Smooth muscle cell (in vitro differentiated cells): ENCODE measurements around the gene C1orf74. TPM values are rescaled to one million over a fixed set of nuclear protein-coding genes. Genes with fewer than 3 reads are reported as not detected.

ENCODE experiments used
- DNase-seq: peaks from one replicate; lab custom pipeline; 2025; ENCODE audit not compliant: unreplicated experiment; lab: John Stamatoyannopoulos, UW
- H2AFZ ChIP-seq: fragments of 200-600 bp; sonication (generic); 2 replicates; pipeline ENCODE4 v1.6.0; 2016; ENCODE audit warnings: antibody characterized with exemption, low read depth, mild to moderate bottlenecking
- H3F3A ChIP-seq: fragments of 200-600 bp; sonication (generic); 2 replicates; pipeline ENCODE4 v1.6.0; 2017; ENCODE audit warnings: antibody characterized with exemption, low read depth
- H3K27ac ChIP-seq: fragments of 200-600 bp; sonication (generic); 2 replicates; pipeline ENCODE4 v1.5.1; 2016; ENCODE audit warnings: low read depth, mild to moderate bottlenecking
- H3K27me3 ChIP-seq: fragments of 200-600 bp; sonication (generic); 2 replicates; pipeline ENCODE4 v1.6.1; 2016; ENCODE audit warnings: low read depth, mild to moderate bottlenecking
- H3K36me3 ChIP-seq: fragments of 200-600 bp; sonication (generic); 2 replicates; pipeline ENCODE4 v1.5.1; 2016; ENCODE audit warnings: low read depth
- H3K4me1 ChIP-seq: fragments of 200-600 bp; sonication (generic); 2 replicates; pipeline ENCODE4 v1.5.1; 2016; ENCODE audit warnings: low read depth
- H3K4me2 ChIP-seq: fragments of 200-600 bp; sonication (generic); 2 replicates; pipeline ENCODE4 v1.6.0; 2016; ENCODE audit warnings: mild to moderate bottlenecking
- H3K4me3 ChIP-seq: fragments of 200-600 bp; sonication (generic); 2 replicates; pipeline ENCODE4 v1.5.1; 2016; ENCODE audit warnings: mild to moderate bottlenecking
- H3K79me2 ChIP-seq: fragments of 200-600 bp; sonication (generic); 2 replicates; pipeline ENCODE4 v1.6.0; 2016; ENCODE audit warnings: low read depth, mild to moderate bottlenecking
- H3K9ac ChIP-seq: fragments of 200-600 bp; sonication (generic); 2 replicates; pipeline ENCODE4 v1.6.0; 2016; ENCODE audit warnings: low read depth
- H3K9me3 ChIP-seq: fragments of 200-600 bp; sonication (generic); replicated peaks from 2 replicates; pipeline ENCODE4 v1.5.1; 2016; ENCODE audit warnings: low read depth
- H4K20me1 ChIP-seq: fragments of 200-600 bp; sonication (generic); 2 replicates; pipeline ENCODE4 v1.6.0; 2016; ENCODE audit warnings: low read depth
- CTCF ChIP-seq: fragments of 200-600 bp; sonication (generic); IDR thresholded peaks from 2 replicates; pipeline ENCODE4 v1.5.1; 2017; ENCODE audit warnings: borderline replicate concordance, mild to moderate bottlenecking, antibody characterized with exemption; ENCODE audit not compliant: insufficient read depth, poor library complexity, severe bottlenecking
- WGBS: methylation state at CpG from one replicate; pipeline ENCODE4 v1.1.7; 2016; ENCODE audit warnings: low lambda C conversion rate; 5-methylcytosine and 5-hydroxymethylcytosine counted together
- polyA plus RNA-seq: library from polyadenylated mRNA; unstranded; fragments of >200 nt; fragmentation: Nextera tagmentation; extraction: Ambion mirVana; gene quantifications from 2 replicates; pipeline ENCODE4 v1.2.1, GENCODE V29; 2016
- total RNA-seq: library from RNA; depleted of rRNA; stranded (reverse); fragments of >200 nt; gene quantifications from 2 replicates; pipeline ENCODE4 v1.2.3, GENCODE V29; 2014

C1orf74 gene
- total and polyA plus RNA-seq, 2 experiments from 2014 or later: 1.0 to 5.0 TPM

DNA sequence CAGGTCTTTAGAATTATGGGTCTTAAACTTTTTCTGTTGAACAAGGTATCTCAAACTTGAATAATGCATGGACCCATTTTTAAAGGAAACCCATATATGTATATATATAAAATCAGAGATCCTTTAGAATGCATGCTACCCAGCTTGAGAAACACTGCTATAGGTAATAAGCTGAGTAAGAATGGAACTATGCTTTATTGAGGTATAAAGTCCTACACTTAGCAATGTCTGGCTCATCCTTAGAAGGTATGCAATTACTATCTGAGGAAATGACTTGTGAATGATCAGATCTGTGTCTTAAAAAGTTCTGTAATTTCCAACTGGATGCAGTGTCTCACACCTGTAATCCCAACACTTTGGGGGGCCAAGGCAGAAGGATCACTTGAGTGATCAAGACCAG is 17.3 kb downstream of the C1orf74 start:
- H3K4me1 ChIP-seq: peaks cover 4% of the 10 kb centered on the region
- no peak for TF ChIP-seq CTCF
- peaks cover 6% of the 10 kb centered on the region for H3F3A ChIP-seq
- no peaks in the 10 kb centered on the region for H3K9me3 ChIP-seq
- H2AFZ ChIP-seq: no peak overlapping the region
- no peak overlapping the region for H3K9ac ChIP-seq
- no peaks in the 10 kb centered on the region for H4K20me1 ChIP-seq
- no peak overlapping the region for H3K4me3 ChIP-seq
- H3K4me2 ChIP-seq: no peak overlapping the region
- no peak for DNase-seq
- no peaks in the 10 kb centered on the region for H3K79me2 ChIP-seq
- no peaks in the 10 kb centered on the region for H3K27me3 ChIP-seq
- H3K27ac ChIP-seq: no peak overlapping the region
- no peaks in the 10 kb centered on the region for H3K36me3 ChIP-seq

DNA sequence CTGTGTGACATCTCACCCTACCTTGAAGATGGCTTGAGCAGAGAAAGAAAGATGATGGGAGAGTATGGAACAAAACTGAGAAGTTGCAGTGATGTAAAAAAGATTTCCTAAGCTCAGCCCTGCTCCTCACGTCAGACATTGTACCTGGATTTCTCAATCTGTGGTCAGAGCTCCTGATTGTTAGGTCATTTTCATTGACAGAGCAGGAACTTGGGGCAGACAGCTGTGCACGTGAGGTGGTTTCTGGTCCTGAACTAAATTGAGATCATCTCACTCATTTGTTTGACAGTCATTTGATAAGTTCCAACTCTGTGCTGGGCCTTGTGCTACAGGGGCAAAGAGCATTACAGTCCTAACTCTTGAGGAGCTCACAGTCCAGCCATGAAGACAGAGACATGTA is 18.3 kb downstream of the C1orf74 start:
- 65% methylated on average over 2 of the region's 2 CpGs for WGBS
- DNase-seq: no peak
- Histone ChIP-seq H3K9me3 (no peaks in the 10 kb centered on the region), H3F3A (peaks cover 6% of the 10 kb centered on the region), H4K20me1 (no peaks in the 10 kb centered on the region), H3K4me3 (no peak overlapping the region), H3K4me1 (peaks cover 4% of the 10 kb centered on the region), H3K79me2 (no peaks in the 10 kb centered on the region), H3K4me2 (no peak overlapping the region), H3K27ac (no peak overlapping the region), H2AFZ (no peak overlapping the region), H3K27me3 (no peaks in the 10 kb centered on the region), H3K9ac (no peak overlapping the region), H3K36me3 (no peaks in the 10 kb centered on the region)
- TF ChIP-seq CTCF: no peak

DNA sequence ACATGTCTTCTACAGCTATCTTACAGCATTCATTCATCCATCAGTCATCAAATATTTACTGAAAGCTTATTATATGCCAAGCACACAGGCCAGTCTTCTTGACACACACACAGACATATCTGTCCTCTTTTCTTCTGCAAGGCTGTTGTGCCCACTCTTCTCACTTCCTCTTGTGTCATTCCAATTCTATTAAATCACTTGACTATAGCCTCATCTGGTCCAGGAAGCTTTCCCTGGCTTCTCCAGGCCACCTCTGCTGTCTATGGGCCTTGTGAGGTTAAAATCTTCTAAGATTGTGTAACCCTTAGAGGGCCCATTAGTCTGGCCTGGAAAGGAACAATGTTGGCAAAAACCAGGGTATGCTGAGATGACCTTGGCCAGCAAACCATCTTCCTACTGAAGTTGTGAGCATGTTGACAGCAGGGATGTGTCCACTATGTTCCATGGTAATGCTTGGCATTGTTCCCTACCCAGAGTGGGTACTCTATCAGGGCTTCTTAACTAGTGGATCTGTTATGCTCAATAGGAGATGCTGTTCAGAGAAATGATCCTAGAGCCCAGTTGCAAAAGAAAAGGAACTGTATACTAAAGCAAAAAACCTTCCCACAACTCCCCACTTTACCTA is 23.2 kb downstream of the C1orf74 start:
- no peak for TF ChIP-seq CTCF

DNA sequence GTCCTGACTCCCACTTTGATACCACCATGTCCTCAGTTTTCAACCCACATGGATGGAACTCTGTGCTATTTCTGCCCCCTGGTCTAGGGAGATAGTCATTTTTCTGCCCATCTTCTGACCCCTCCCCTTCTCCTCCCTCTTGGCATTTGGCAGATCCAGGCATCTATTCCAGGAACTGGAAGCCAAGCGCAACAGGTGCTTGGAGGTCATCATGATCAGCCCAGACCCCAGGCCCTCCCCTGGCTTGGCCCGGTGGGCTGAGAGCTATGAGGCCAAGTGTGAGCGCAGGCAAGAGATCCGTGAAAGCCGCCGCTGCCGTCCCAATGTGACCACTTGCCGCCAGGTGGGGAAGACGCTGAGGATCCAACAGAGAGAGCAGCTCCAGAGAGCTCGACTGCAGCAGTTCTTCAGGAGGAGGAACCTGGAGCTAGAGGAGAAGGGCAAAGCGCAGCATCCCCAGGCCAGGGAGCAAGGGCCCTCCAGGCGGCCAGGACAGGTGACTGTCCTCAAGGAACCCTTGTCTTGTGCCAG is 24.5 kb downstream of the C1orf74 start:
- no peak for TF ChIP-seq CTCF

More for the DNA sequence above, 23.2 kb downstream of the C1orf74 start:
- Histone ChIP-seq H4K20me1 (no peaks in the 10 kb centered on the region), H3K4me1 (no peaks in the 10 kb centered on the region), H3K4me2 (no peak overlapping the region), H3K9ac (no peak overlapping the region), H3K27me3 (peaks cover 7% of the 10 kb centered on the region), H3F3A (no peaks in the 10 kb centered on the region), H3K79me2 (no peaks in the 10 kb centered on the region), H3K27ac (no peak overlapping the region), H3K9me3 (no peaks in the 10 kb centered on the region), H2AFZ (no peak overlapping the region), H3K4me3 (no peak overlapping the region), H3K36me3 (no peaks in the 10 kb centered on the region)
- DNase-seq: no peak

More for the DNA sequence above, 24.5 kb downstream of the C1orf74 start:
- Histone ChIP-seq H3F3A (no peaks in the 10 kb centered on the region), H2AFZ (no peak overlapping the region), H3K9me3 (no peaks in the 10 kb centered on the region), H3K27ac (no peak overlapping the region), H3K79me2 (no peaks in the 10 kb centered on the region), H4K20me1 (no peaks in the 10 kb centered on the region), H3K36me3 (no peaks in the 10 kb centered on the region), H3K27me3 (peaks cover 7% of the 10 kb centered on the region), H3K4me2 (no peak overlapping the region), H3K4me3 (no peak overlapping the region), H3K4me1 (no peaks in the 10 kb centered on the region), H3K9ac (no peak overlapping the region)
- WGBS: 91% methylated on average over 12 of the region's 12 CpGs
- DNase-seq: no peak
